Loucy (cell line): ENCODE measurements around the gene GNPDA1.

Source experiments
- H2AFZ ChIP-seq: fragments of 200-600 bp; sonication (generic); 2 replicates; pipeline ENCODE4 v1.6.0; 2016; ENCODE audit warnings: antibody characterized with exemption, mild to moderate bottlenecking, low read length, moderate library complexity
- H3F3A ChIP-seq: fragments of 200-600 bp; 2 replicates; pipeline ENCODE4 v1.6.0; 2016; ENCODE audit warnings: antibody characterized with exemption, low read depth, mild to moderate bottlenecking
- H3K27me3 ChIP-seq: fragments of 200-600 bp; sonication (generic); 2 replicates; pipeline ENCODE4 v1.6.1; 2014; ENCODE audit warnings: low read length, mild to moderate bottlenecking; ENCODE audit not compliant: insufficient read depth, poor library complexity, severe bottlenecking
- H3K36me3 ChIP-seq: fragments of 200-600 bp; sonication (generic); 2 replicates; pipeline ENCODE4 v1.6.1; 2016; ENCODE audit warnings: low read length; ENCODE audit not compliant: insufficient read depth
- H3K4me1 ChIP-seq: fragments of 200-600 bp; sonication (generic); 2 replicates; pipeline ENCODE4 v1.5.1; 2014; ENCODE audit warnings: low read length, mild to moderate bottlenecking; ENCODE audit not compliant: insufficient read depth, poor library complexity, severe bottlenecking
- H3K4me2 ChIP-seq: fragments of 200-600 bp; sonication (generic); 2 replicates; pipeline ENCODE4 v1.6.0; 2014; ENCODE audit warnings: antibody characterized with exemption, low read length, low read depth, mild to moderate bottlenecking; ENCODE audit not compliant: poor library complexity, severe bottlenecking
- H3K4me3 ChIP-seq: fragments of 200-600 bp; sonication (generic); 2 replicates; pipeline ENCODE4 v1.5.1; 2014; ENCODE audit warnings: low read length, mild to moderate bottlenecking, mixed read lengths; ENCODE audit not compliant: poor library complexity, severe bottlenecking
- H3K79me2 ChIP-seq: fragments of 200-600 bp; sonication (generic); 2 replicates; pipeline ENCODE4 v1.6.1; 2014; ENCODE audit warnings: low read length; ENCODE audit not compliant: insufficient read depth
- H3K9ac ChIP-seq: fragments of 200-600 bp; sonication (generic); 2 replicates; pipeline ENCODE4 v1.6.0; 2014; ENCODE audit warnings: mild to moderate bottlenecking, low read depth, low read length, moderate library complexity; ENCODE audit not compliant: poor library complexity, severe bottlenecking
- H3K9me2 ChIP-seq: fragments of 200-600 bp; sonication (generic); replicated peaks from 2 replicates; pipeline ENCODE4 v1.6.1; 2016; ENCODE audit warnings: low read depth, low read length, mixed read lengths
- H3K9me3 ChIP-seq: fragments of 200-600 bp; sonication (generic); 2 replicates; pipeline ENCODE4 v1.6.1; 2014; ENCODE audit warnings: mild to moderate bottlenecking, antibody characterized with exemption, low read length, low read depth; ENCODE audit not compliant: insufficient read depth
- H4K20me1 ChIP-seq: fragments of 200-600 bp; sonication (generic); 2 replicates; pipeline ENCODE4 v1.6.0; 2014; ENCODE audit warnings: antibody characterized with exemption, low read length, mild to moderate bottlenecking; ENCODE audit not compliant: insufficient read depth, poor library complexity, severe bottlenecking
- CTCF ChIP-seq: fragments of 200-600 bp; sonication (generic); conservative IDR thresholded peaks from 2 replicates; pipeline ENCODE4 v1.5.1; 2014; ENCODE audit warnings: mild to moderate bottlenecking, antibody characterized with exemption, low read length
- EZH2phosphoT487 ChIP-seq: fragments of 200-600 bp; IDR thresholded peaks from 2 replicates; pipeline ENCODE4 v1.6.1; 2018; ENCODE audit warnings: antibody characterized with exemption, mild to moderate bottlenecking, moderate library complexity, borderline replicate concordance

Gene GNPDA1

GRCh38 chr5:142000704-142001484 lies 11.9 kb downstream of the GNPDA1 start:
- TF ChIP-seq CTCF (peak; percentile 64), EZH2phosphoT487 (no peak)
- no peaks in the 10 kb centered on the region for H4K20me1 ChIP-seq
- no peaks in the 10 kb centered on the region for H3F3A ChIP-seq
- no peaks in the 10 kb centered on the region for H3K9me3 ChIP-seq
- no peak overlapping the region for H3K4me2 ChIP-seq
- H3K4me3 ChIP-seq = no peak overlapping the region
- H2AFZ ChIP-seq = no peak overlapping the region
- H3K79me2 ChIP-seq = no peaks in the 10 kb centered on the region
- no peaks in the 10 kb centered on the region for H3K9me2 ChIP-seq
- H3K36me3 ChIP-seq = no peaks in the 10 kb centered on the region
- no peaks in the 10 kb centered on the region for H3K27me3 ChIP-seq
- no peaks in the 10 kb centered on the region for H3K4me1 ChIP-seq
- no peak overlapping the region for H3K9ac ChIP-seq

- no peak overlapping the region for H2AFZ ChIP-seq
- no peaks in the 10 kb centered on the region for H3K4me1 ChIP-seq
- H3K36me3 ChIP-seq = no peaks in the 10 kb centered on the region
- H3K9ac ChIP-seq = no peak overlapping the region
- no peak for TF ChIP-seq EZH2phosphoT487
- TF ChIP-seq CTCF = no peak
- H3K27me3 ChIP-seq = no peaks in the 10 kb centered on the region
- no peaks in the 10 kb centered on the region for H4K20me1 ChIP-seq
- no peaks in the 10 kb centered on the region for H3K9me2 ChIP-seq
- H3K9me3 ChIP-seq = no peaks in the 10 kb centered on the region
- no peak overlapping the region for H3K4me2 ChIP-seq
- no peak overlapping the region for H3K4me3 ChIP-seq
- H3K79me2 ChIP-seq = no peaks in the 10 kb centered on the region
- H3F3A ChIP-seq = no peaks in the 10 kb centered on the region
Measured at GRCh38 chr5:142000173-142000572, 12.7 kb downstream of the GNPDA1 start.

- Histone ChIP-seq H3K9ac (no peak overlapping the region), H3K9me3 (no peaks in the 10 kb centered on the region), H2AFZ (no peak overlapping the region), H3K36me3 (peaks cover 12% of the 10 kb centered on the region; the same call in 1 of the 2 replicates), H4K20me1 (no peaks in the 10 kb centered on the region), H3K9me2 (no peaks in the 10 kb centered on the region), H3K79me2 (no peaks in the 10 kb centered on the region), H3F3A (no peaks in the 10 kb centered on the region), H3K4me1 (no peaks in the 10 kb centered on the region), H3K27me3 (no peaks in the 10 kb centered on the region), H3K4me3 (no peak overlapping the region), H3K4me2 (no peak overlapping the region)
- TF ChIP-seq CTCF = no peak
- TF ChIP-seq EZH2phosphoT487 = no peak
Measured at GRCh38 chr5:141997358-141997960, 15.4 kb downstream of the GNPDA1 start.
